SU-DHL-6 (cell line): Measurements from ENCODE around the gene SLC10A3.

ENCODE experiments used
- H2AFZ ChIP-seq: fragments of 200-600 bp; sonication (generic); 2 replicates; pipeline ENCODE4 v1.6.1; 2014; ENCODE audit warnings: low read depth, mild to moderate bottlenecking, moderate library complexity, mixed read lengths, antibody characterized with exemption, low read length; ENCODE audit not compliant: severe bottlenecking
- H3F3A ChIP-seq: fragments of 200-600 bp; shearing (Covaris generic); 2 replicates; pipeline ENCODE4 v1.6.0; 2016; ENCODE audit warnings: antibody characterized with exemption, mild to moderate bottlenecking; ENCODE audit not compliant: insufficient read depth
- H3K27ac ChIP-seq: fragments of 200-600 bp; sonication (generic); 2 replicates; pipeline ENCODE4 v1.5.1; 2016; ENCODE audit warnings: low read depth, mild to moderate bottlenecking, low read length, moderate library complexity, mixed read lengths
- H3K27me3 ChIP-seq: fragments of 200-600 bp; sonication (generic), shearing (Covaris generic); 2 replicates; pipeline ENCODE4 v1.6.0; 2014; ENCODE audit warnings: mild to moderate bottlenecking, low read length
- H3K36me3 ChIP-seq: fragments of 200-600 bp; sonication (generic); 2 replicates; pipeline ENCODE4 v1.6.1; 2014; ENCODE audit warnings: mild to moderate bottlenecking, low read length, mixed read lengths
- H3K4me2 ChIP-seq: fragments of 300-600, 200-600 bp; shearing (Covaris generic), sonication (generic); 2 replicates; pipeline ENCODE4 v1.6.0; 2014; ENCODE audit warnings: low read length, low read depth, mild to moderate bottlenecking; ENCODE audit not compliant: poor library complexity, severe bottlenecking
- H3K4me3 ChIP-seq: fragments of 200-600 bp; sonication (generic); 2 replicates; pipeline ENCODE4 v1.5.1; 2014; ENCODE audit warnings: antibody characterized with exemption, low read length, mild to moderate bottlenecking, mixed read lengths; ENCODE audit not compliant: insufficient read depth, poor library complexity, severe bottlenecking
- H3K79me2 ChIP-seq: fragments of 200-600 bp; sonication (generic); 2 replicates; pipeline ENCODE4 v1.6.1; 2014; ENCODE audit warnings: mild to moderate bottlenecking, low read length, moderate library complexity; ENCODE audit not compliant: insufficient read depth
- H3K9ac ChIP-seq: fragments of 200-600 bp; sonication (generic); 2 replicates; pipeline ENCODE4 v1.7.0; 2014; ENCODE audit warnings: mild to moderate bottlenecking, low read length
- H3K9me2 ChIP-seq: fragments of 200-600 bp; sonication (generic); replicated peaks from 2 replicates; pipeline ENCODE4 v1.6.1; 2014; ENCODE audit warnings: low read length; ENCODE audit not compliant: insufficient read depth
- H3K9me3 ChIP-seq: fragments of 200-600 bp; sonication (generic); 2 replicates; pipeline ENCODE4 v1.6.1; 2014; ENCODE audit warnings: low read length, mixed read lengths; ENCODE audit not compliant: insufficient read depth
- H4K20me1 ChIP-seq: fragments of 200-600 bp; sonication (generic); 2 replicates; pipeline ENCODE4 v1.6.1; 2014; ENCODE audit warnings: low read depth, mild to moderate bottlenecking, antibody characterized with exemption, low read length, moderate library complexity, mixed read lengths
- EZH2phosphoT487 ChIP-seq: fragments of 200-600 bp; sonication (generic), shearing (Covaris generic); conservative IDR thresholded peaks from 2 replicates; pipeline ENCODE4 v1.6.1; 2018; ENCODE audit warnings: mild to moderate bottlenecking, antibody characterized with exemption, low read length, moderate library complexity, mixed read lengths
- TF ChIP-seq, protein P1 (sequence below): fragments of 200-600 bp; sonication (generic); IDR thresholded peaks from one replicate; pipeline ENCODE4 v1.5.1; 2017; ENCODE audit warnings: antibody characterized with exemption, mild to moderate bottlenecking, low read length, moderate library complexity; ENCODE audit not compliant: insufficient read depth, poor library complexity, severe bottlenecking

The SLC10A3 gene

DNA sequence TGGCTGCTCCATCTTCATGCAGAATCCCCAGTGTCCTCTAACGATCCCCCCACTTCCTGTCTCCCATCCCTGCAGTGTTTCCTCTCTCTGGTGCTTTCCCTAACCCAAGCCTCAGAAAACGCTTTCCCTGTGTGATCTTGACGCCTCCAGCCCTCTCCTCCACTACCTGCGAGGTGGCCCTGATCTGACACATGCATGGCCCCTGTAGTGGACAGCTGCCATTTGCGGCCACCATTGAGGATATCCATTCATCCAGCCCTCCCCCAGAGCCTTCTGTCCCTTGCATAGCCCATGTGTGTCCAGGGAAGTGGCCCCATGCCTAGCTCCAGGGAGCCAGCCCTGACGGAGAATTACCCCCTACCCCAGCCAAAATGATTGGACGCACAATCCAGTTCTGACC is 7.1 kb downstream of the SLC10A3 start:
- TF ChIP-seq, protein P1, sequence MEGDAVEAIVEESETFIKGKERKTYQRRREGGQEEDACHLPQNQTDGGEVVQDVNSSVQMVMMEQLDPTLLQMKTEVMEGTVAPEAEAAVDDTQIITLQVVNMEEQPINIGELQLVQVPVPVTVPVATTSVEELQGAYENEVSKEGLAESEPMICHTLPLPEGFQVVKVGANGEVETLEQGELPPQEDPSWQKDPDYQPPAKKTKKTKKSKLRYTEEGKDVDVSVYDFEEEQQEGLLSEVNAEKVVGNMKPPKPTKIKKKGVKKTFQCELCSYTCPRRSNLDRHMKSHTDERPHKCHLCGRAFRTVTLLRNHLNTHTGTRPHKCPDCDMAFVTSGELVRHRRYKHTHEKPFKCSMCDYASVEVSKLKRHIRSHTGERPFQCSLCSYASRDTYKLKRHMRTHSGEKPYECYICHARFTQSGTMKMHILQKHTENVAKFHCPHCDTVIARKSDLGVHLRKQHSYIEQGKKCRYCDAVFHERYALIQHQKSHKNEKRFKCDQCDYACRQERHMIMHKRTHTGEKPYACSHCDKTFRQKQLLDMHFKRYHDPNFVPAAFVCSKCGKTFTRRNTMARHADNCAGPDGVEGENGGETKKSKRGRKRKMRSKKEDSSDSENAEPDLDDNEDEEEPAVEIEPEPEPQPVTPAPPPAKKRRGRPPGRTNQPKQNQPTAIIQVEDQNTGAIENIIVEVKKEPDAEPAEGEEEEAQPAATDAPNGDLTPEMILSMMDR = no peak
- no peak for TF ChIP-seq EZH2phosphoT487
- Histone ChIP-seq H3K4me2 (no peak overlapping the region), H3K9me3 (no peaks in the 10 kb centered on the region), H4K20me1 (no peaks in the 10 kb centered on the region), H3K36me3 (no peaks in the 10 kb centered on the region), H3K9me2 (no peaks in the 10 kb centered on the region), H3K9ac (no peak overlapping the region), H3K79me2 (peaks cover 18% of the 10 kb centered on the region), H3K4me3 (no peak overlapping the region), H2AFZ (no peak overlapping the region), H3K27me3 (no peaks in the 10 kb centered on the region), H3F3A (peaks cover 25% of the 10 kb centered on the region), H3K27ac (0 out of 2 replicates have a peak overlapping the region, but pooled peaks have one; percentile 73)

DNA sequence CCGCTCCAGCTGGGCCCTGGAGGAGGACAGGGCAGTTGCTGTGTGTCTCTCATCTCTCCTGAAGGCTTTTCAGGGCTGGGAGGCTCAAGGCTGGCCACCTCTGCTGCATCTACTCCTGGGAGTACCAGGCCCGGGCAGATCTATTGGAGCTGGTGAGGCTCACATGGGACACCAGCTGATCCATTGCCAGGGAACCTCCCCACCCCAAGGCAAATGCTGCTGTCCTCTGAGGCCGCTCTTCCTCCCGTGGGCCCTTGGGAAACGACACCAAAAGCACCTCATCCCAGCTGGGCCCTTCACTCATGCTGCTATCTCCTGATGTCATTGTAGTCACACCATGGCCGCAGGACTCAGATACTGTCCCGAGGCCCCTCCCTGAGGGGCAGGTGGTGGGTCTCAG is 7.6 kb downstream of the SLC10A3 start:
- H3F3A ChIP-seq = peaks cover 26% of the 10 kb centered on the region
- H3K36me3 ChIP-seq = no peaks in the 10 kb centered on the region
- no peak overlapping the region for H3K4me2 ChIP-seq
- H3K9ac ChIP-seq = no peak overlapping the region
- H3K27ac ChIP-seq = peak overlapping the region; percentile 73; the same call in 1 of the 2 replicates
- no peak overlapping the region for H3K4me3 ChIP-seq
- no peaks in the 10 kb centered on the region for H4K20me1 ChIP-seq
- H3K27me3 ChIP-seq = no peaks in the 10 kb centered on the region
- TF ChIP-seq EZH2phosphoT487 = no peak
- TF ChIP-seq, protein P1 = no peak
- no peaks in the 10 kb centered on the region for H3K9me3 ChIP-seq
- H2AFZ ChIP-seq = no peak overlapping the region
- H3K79me2 ChIP-seq = peaks cover 18% of the 10 kb centered on the region
- no peaks in the 10 kb centered on the region for H3K9me2 ChIP-seq

DNA sequence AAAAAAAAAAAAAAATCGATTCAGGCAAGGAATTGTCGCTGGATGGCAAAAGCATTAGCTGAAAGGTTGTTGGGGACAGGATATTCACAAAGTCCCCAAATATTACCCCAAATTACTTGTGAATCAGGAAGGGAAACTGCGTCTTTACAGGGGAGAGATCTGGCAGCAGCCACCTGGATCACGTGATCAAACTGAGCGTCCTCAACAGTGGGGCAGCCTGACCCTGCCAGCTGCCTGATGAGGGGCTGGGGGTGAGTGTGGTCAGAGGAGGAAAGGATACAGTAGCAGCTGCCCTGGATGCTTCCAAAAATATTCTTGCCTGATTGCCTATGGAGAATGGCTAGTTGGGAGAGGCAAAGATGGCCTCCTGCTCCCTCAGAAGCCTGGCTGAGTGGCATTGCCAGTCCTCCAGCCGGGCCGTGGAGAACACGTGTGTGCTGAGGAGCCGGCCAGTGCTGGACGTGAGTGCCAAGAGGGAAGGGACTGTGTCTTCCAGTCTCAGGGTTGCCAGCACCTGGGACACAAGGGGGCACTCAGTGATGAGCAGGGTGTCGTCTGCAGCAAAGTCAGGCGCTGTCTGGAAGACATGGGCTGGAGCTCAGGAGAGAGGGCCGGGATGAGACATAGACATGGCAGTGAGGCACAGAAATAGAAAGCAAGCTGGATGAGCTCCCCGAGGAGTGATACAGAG is 8.4 kb downstream of the SLC10A3 start:
- H3K9me3 ChIP-seq = no peaks in the 10 kb centered on the region
- no peaks in the 10 kb centered on the region for H3K36me3 ChIP-seq
- peak overlapping the region; percentile 83 for H2AFZ ChIP-seq
- H3K4me2 ChIP-seq = peak overlapping the region; percentile 42
- H3K4me3 ChIP-seq = no peak overlapping the region
- H3F3A ChIP-seq = peaks cover 30% of the 10 kb centered on the region
- peak overlapping the region; percentile 73 for H3K27ac ChIP-seq
- peak overlapping the region; percentile 39 for H3K9ac ChIP-seq
- no peaks in the 10 kb centered on the region for H4K20me1 ChIP-seq
- H3K9me2 ChIP-seq = no peaks in the 10 kb centered on the region
- H3K27me3 ChIP-seq = no peaks in the 10 kb centered on the region
- TF ChIP-seq EZH2phosphoT487 = no peak
- TF ChIP-seq, protein P1 = no peak
- H3K79me2 ChIP-seq = peaks cover 18% of the 10 kb centered on the region
